ENCODE measurements around the gene LIN28A. TPM values are rescaled to one million over a fixed set of nuclear protein-coding genes. Genes with fewer than 3 reads are reported as not detected.

LIN28A gene
- total and polyA plus RNA-seq, 12 donors: 0.23 to 1.2 (median 0.72) TPM; not detected in 9

GRCh38 chr1:26431979-26432695 lies 21.5 kb downstream of the LIN28A start, which contains the start of gene DHDDS:
Gene DHDDS, plus strand, starts transcription at chr1:26432321. Its CDS starts 625 bp downstream, at chr1:26432946.
- WGBS, 4 donors: 0 to 1% (median 0%) methylated on average over 16 to 45 of the region's 45 CpGs
- peak within 1 kb of the TSS; percentile 30 to 74 (median 72) for H3K27ac ChIP-seq
- no peaks in the 10 kb centered on the region for H3K9me3 ChIP-seq (replicated peaks in 1 of 3)
- intact Hi-C loops (cut with DNase I): no loop called here
- no peaks in the 10 kb centered on the region for H3K27me3 ChIP-seq
- peak within 1 kb of the TSS in 3 of 4 donors; percentile 30 to 70 (median 60) for H3K4me3 ChIP-seq
- peak; percentile 98 to 99 (median 98) for DNase-seq
- H3K36me3 ChIP-seq (replicated peaks in 1 of 2): peaks cover 0 to 12% of the 10 kb centered on the region in 2 donors
- TF ChIP-seq POLR2A (IDR thresholded peaks at IDR 0.05): peak; percentile 64 to 86
- TF ChIP-seq, protein P1, sequence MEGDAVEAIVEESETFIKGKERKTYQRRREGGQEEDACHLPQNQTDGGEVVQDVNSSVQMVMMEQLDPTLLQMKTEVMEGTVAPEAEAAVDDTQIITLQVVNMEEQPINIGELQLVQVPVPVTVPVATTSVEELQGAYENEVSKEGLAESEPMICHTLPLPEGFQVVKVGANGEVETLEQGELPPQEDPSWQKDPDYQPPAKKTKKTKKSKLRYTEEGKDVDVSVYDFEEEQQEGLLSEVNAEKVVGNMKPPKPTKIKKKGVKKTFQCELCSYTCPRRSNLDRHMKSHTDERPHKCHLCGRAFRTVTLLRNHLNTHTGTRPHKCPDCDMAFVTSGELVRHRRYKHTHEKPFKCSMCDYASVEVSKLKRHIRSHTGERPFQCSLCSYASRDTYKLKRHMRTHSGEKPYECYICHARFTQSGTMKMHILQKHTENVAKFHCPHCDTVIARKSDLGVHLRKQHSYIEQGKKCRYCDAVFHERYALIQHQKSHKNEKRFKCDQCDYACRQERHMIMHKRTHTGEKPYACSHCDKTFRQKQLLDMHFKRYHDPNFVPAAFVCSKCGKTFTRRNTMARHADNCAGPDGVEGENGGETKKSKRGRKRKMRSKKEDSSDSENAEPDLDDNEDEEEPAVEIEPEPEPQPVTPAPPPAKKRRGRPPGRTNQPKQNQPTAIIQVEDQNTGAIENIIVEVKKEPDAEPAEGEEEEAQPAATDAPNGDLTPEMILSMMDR (IDR thresholded peaks at IDR 0.05): no peak
- H3K4me1 ChIP-seq (replicated peaks in 1 of 2): peaks cover 11 to 28% of the 10 kb centered on the region in 2 donors

GRCh38 chr1:26432793-26433192 lies 22.2 kb downstream of the LIN28A start:
- peaks cover 0 to 19% of the 10 kb centered on the region in 2 donors for H3K36me3 ChIP-seq (replicated peaks in 1 of 2)
- intact Hi-C loops (cut with DNase I): no loop called here

GRCh38 chr1:26434161-26434752 lies 23.6 kb downstream of the LIN28A start:
- no peak overlapping the region for H3K4me3 ChIP-seq
- DNase-seq: no peak
- no peaks in the 10 kb centered on the region for H3K9me3 ChIP-seq (replicated peaks in 1 of 3)
- intact Hi-C loops (cut with DNase I): no loop called here
- no peak overlapping the region for H3K27ac ChIP-seq
- peaks cover 0 to 34% of the 10 kb centered on the region in 2 donors for H3K36me3 ChIP-seq (replicated peaks in 1 of 2)
- H3K4me1 ChIP-seq (replicated peaks in 1 of 2): peaks cover 11 to 28% of the 10 kb centered on the region in 2 donors
- H3K27me3 ChIP-seq: no peaks in the 10 kb centered on the region
- no peak for TF ChIP-seq POLR2A (IDR thresholded peaks at IDR 0.05)
- TF ChIP-seq, protein P1 (IDR thresholded peaks at IDR 0.05): no peak

More at GRCh38 chr1:26432793-26433192, 22.2 kb downstream of the LIN28A start:
- Histone ChIP-seq H3K4me3 (peak overlapping the region in 3 of 4 donors; percentile 30 to 70 (median 60)), H3K27me3 (no peaks in the 10 kb centered on the region), H3K27ac (peak overlapping the region in 3 of 5 donors; percentile 30 to 74 (median 72)), H3K9me3 (replicated peaks in 1 of 3) (no peaks in the 10 kb centered on the region), H3K4me1 (replicated peaks in 1 of 2) (peaks cover 11 to 28% of the 10 kb centered on the region in 2 donors)
- 40 to 53% (median 45%) methylated on average over 3 of the region's 3 CpGs for WGBS, 4 donors
- peak in 1 of 7 donors; percentile 45 for DNase-seq
- TF ChIP-seq POLR2A (IDR thresholded peaks at IDR 0.05): no peak
- TF ChIP-seq, protein P1 (IDR thresholded peaks at IDR 0.05): no peak

GRCh38 chr1:26438041-26438440 lies 27.4 kb downstream of the LIN28A start:
- Histone ChIP-seq H3K4me3 (no peak overlapping the region), H3K27ac (no peak overlapping the region), H3K36me3 (replicated peaks in 1 of 2) (peaks cover 0 to 70% of the 10 kb centered on the region in 2 donors), H3K27me3 (no peaks in the 10 kb centered on the region), H3K4me1 (replicated peaks in 1 of 2) (peaks cover 1 to 16% of the 10 kb centered on the region in 2 donors), H3K9me3 (replicated peaks in 1 of 3) (no peaks in the 10 kb centered on the region)
- 94 to 97% (median 95%) methylated on average over 6 of the region's 6 CpGs for WGBS, 4 donors
- intact Hi-C loops (cut with DNase I): no loop called here
- no peak for DNase-seq
- TF ChIP-seq POLR2A (IDR thresholded peaks at IDR 0.05): no peak
- TF ChIP-seq, protein P1 (IDR thresholded peaks at IDR 0.05): no peak

Measured in adrenal gland (tissue), 12 donors.